HepG2 (cell line): ENCODE results near the gene CAP2. TPM values are rescaled to one million over a fixed set of nuclear protein-coding genes. Genes with fewer than 3 reads are reported as not detected.

Experiments
- ATAC-seq: fragments of 200-7000 bp; cut with Tn5 transposase; 3 replicates; pipeline ENCODE4 v1.9.1; 2020; ENCODE audit warnings: mild to moderate bottlenecking, moderate library complexity
- BruUV-seq: library from RNA; stranded (reverse); fragments of 400-500 nt; replicated peaks from 2 replicates; lab custom pipeline; 2021; lab: Mats Ljungman, UMichigan
- CTCF ChIA-PET: fragments of 300-600 bp; formaldehyde crosslinking; extraction: SDS; loops from one replicate; lab custom pipeline; 2021; ENCODE audit warnings: low total read pairs, inconsistent platforms, low intra/inter-chr PET ratio; lab: Yijun Ruan, JAX
- POLR2A ChIA-PET: fragments of 350-600 bp; sonication (Branson Sonifier 250); formaldehyde crosslinking; loops from one replicate; lab custom pipeline; 2020; ENCODE audit warnings: antibody characterized with exemption, inconsistent platforms; lab: Yijun Ruan, JAX
- DNase-seq: peaks from one replicate; pipeline ENCODE4 v3.0.0-alpha.2; 2015; ENCODE audit warnings: low spot score
- FAIRE-seq: peaks from 3 replicates; lab custom pipeline; 2011; peaks lifted over from hg19 to GRCh38; lab: Jason Lieb, UNC
- H2AFZ ChIP-seq: one replicate; pipeline ENCODE4 v1.6.1; 2011; ENCODE audit warnings: low read length, inconsistent platforms
- H3K27ac ChIP-seq: fragments of 300-600 bp; 3 replicates; pipeline ENCODE4 v1.8.0; 2011; ENCODE audit warnings: mixed run types, mild to moderate bottlenecking, mixed read lengths, low read length, inconsistent platforms; ENCODE audit not compliant: insufficient read depth; ENCODE audit errors: extremely low read length
- H3K27me3 ChIP-seq, 2 experiments: fragments of 200-600 bp in 1 of 2; 2 replicates in 1 of 2; 3 replicates in 1 of 2; pipeline versions ENCODE4 v1.6.0 to v1.8.0; 2011; ENCODE audit warnings: low read length in 2 of 2, mild to moderate bottlenecking in 2 of 2, moderate library complexity in 2 of 2, inconsistent platforms in 1 of 2; ENCODE audit not compliant: insufficient read depth in 2 of 2, control insufficient read depth in 1 of 2
- H3K36me3 ChIP-seq, 2 experiments: fragments of 200-600 bp in 1 of 2; replicated peaks in 1 of 2; 2 replicates in 1 of 2; 3 replicates in 1 of 2; pipeline versions ENCODE4 v1.5.1 to v1.8.0; 2011; ENCODE audit warnings: low read length in 2 of 2, inconsistent platforms in 1 of 2; ENCODE audit not compliant: insufficient read depth in 2 of 2, control insufficient read depth in 1 of 2
- H3K4me1 ChIP-seq: 2 replicates; pipeline ENCODE4 v1.5.1; 2012; ENCODE audit warnings: low read length, inconsistent platforms; ENCODE audit not compliant: insufficient read depth
- H3K4me2 ChIP-seq: 2 replicates; pipeline ENCODE4 v1.6.0; 2011; ENCODE audit warnings: low read depth, low read length, inconsistent platforms
- H3K4me3 ChIP-seq, 3 experiments: fragments of 200-600 bp in 1 of 3; sonication (generic), shearing (Covaris generic) in 1 of 3; replicated peaks in 1 of 3; 2 replicates each; pipeline ENCODE4 v1.5.1; 2011 to 2016; ENCODE audit warnings: low read length in 3 of 3, inconsistent platforms in 2 of 3, low read depth in 2 of 3, mild to moderate bottlenecking in 2 of 3, control low read depth in 1 of 3, mixed read lengths in 1 of 3; ENCODE audit not compliant: insufficient read depth in 1 of 3
- H3K79me2 ChIP-seq: one replicate; pipeline ENCODE4 v1.6.1; 2011; ENCODE audit warnings: low read length, inconsistent platforms; ENCODE audit not compliant: insufficient read depth
- H3K9ac ChIP-seq: 2 replicates; pipeline ENCODE4 v1.6.0; 2011; ENCODE audit warnings: mild to moderate bottlenecking, low read depth, low read length, inconsistent platforms; ENCODE audit not compliant: insufficient read depth
- H3K9me3 ChIP-seq: 2 replicates; pipeline ENCODE4 v1.5.1; 2012; ENCODE audit warnings: mild to moderate bottlenecking, low read length
- H4K20me1 ChIP-seq: 2 replicates; pipeline ENCODE4 v1.6.0; 2011; ENCODE audit warnings: inconsistent platforms, mild to moderate bottlenecking, low read length, moderate library complexity; ENCODE audit not compliant: insufficient read depth
- E2F1 ChIP-seq: sonication (generic); formaldehyde crosslinking; IDR thresholded peaks from 2 replicates; pipeline ENCODE4 v1.5.0; 2020; ENCODE audit warnings: missing genetic modification reagents
- HHEX ChIP-seq: IDR thresholded peaks from 2 replicates; pipeline ENCODE4 v1.6.1; 2016; ENCODE audit warnings: control low read depth
- HMGA1 ChIP-seq: sonication (generic); formaldehyde crosslinking; conservative IDR thresholded peaks from 2 replicates; pipeline ENCODE4 v1.4.0; 2020; ENCODE audit warnings: missing genetic modification reagents
- HNF4A ChIP-seq: sonication (generic); formaldehyde crosslinking; IDR thresholded peaks from 2 replicates; pipeline ENCODE4 v1.4.0; 2020; ENCODE audit warnings: missing genetic modification reagents
- KLF16 ChIP-seq, 2 experiments: sonication (generic) in 1 of 2; formaldehyde crosslinking in 1 of 2; IDR thresholded peaks; 2 replicates each; pipeline versions ENCODE4 v1.6.1 to v1.8.0; 2016 to 2023; ENCODE audit warnings: missing genetic modification reagents in 2 of 2, missing compliant biosample characterization in 1 of 2
- MAF1 ChIP-seq: sonication (generic); formaldehyde crosslinking; IDR thresholded peaks from 2 replicates; pipeline ENCODE4 v1.5.0; 2020; ENCODE audit warnings: missing genetic modification reagents, borderline replicate concordance
- MYPOP ChIP-seq: sonication (generic); formaldehyde crosslinking; IDR thresholded peaks from 2 replicates; pipeline ENCODE4 v1.8.1; 2023; ENCODE audit warnings: mild to moderate bottlenecking, moderate library complexity, missing genetic modification reagents
- NR1H2 ChIP-seq: sonication (generic); formaldehyde crosslinking; IDR thresholded peaks from 2 replicates; pipeline ENCODE4 v1.8.1; 2022; ENCODE audit warnings: low read depth, missing genetic modification reagents, borderline replicate concordance
- THAP8 ChIP-seq: sonication (generic); formaldehyde crosslinking; IDR thresholded peaks from 2 replicates; pipeline ENCODE4 v1.5.1; 2020; ENCODE audit warnings: missing genetic modification reagents, mild to moderate bottlenecking, borderline replicate concordance
- YEATS4 ChIP-seq: sonication (generic); formaldehyde crosslinking; IDR thresholded peaks from 2 replicates; pipeline ENCODE4 v1.4.0; 2020; ENCODE audit warnings: missing genetic modification reagents, borderline replicate concordance
- YY1 ChIP-seq: IDR thresholded peaks from 2 replicates; pipeline ENCODE4 v1.6.1; 2011; ENCODE audit warnings: low read length, low read depth, moderate library complexity, mild to moderate bottlenecking; ENCODE audit not compliant: insufficient read depth, insufficient replicate concordance
- ZEB1 ChIP-seq: IDR thresholded peaks from 2 replicates; pipeline ENCODE4 v1.6.1; 2012; ENCODE audit warnings: mild to moderate bottlenecking, low read depth, inconsistent platforms; ENCODE audit not compliant: insufficient replicate concordance
- ZFYVE20 ChIP-seq: sonication (generic); formaldehyde crosslinking; IDR thresholded peaks from 2 replicates; pipeline ENCODE4 v1.8.0; 2023; ENCODE audit warnings: low read depth, mild to moderate bottlenecking, moderate library complexity, missing genetic modification reagents, borderline replicate concordance
- ZNF232 ChIP-seq: sonication (generic); formaldehyde crosslinking; IDR thresholded peaks from 2 replicates; pipeline ENCODE4 v1.4.0; 2020; ENCODE audit warnings: missing genetic modification reagents, borderline replicate concordance
- ZNF451 ChIP-seq: sonication (generic); formaldehyde crosslinking; IDR thresholded peaks from 2 replicates; pipeline ENCODE4 v1.5.0; 2020; ENCODE audit warnings: mild to moderate bottlenecking, missing genetic modification reagents
- WGBS: methylation state at CpG from one replicate; pipeline ENCODE4 v1.1.6; 2017; ENCODE audit warnings: low lambda C conversion rate; 5-methylcytosine and 5-hydroxymethylcytosine counted together
- in situ Hi-C: cut with HindIII; loops from 2 replicates; pipeline ENCODE4 v1.10.0; 2017; ENCODE audit warnings: low pct_unique_long_range_greater_than_20kb; ENCODE audit not compliant: extremely low pct_ligation_motif_present
- intact Hi-C: fragments of 100-400 bp; cut with micrococcal nuclease; formaldehyde crosslinking; loops from one replicate; pipeline ENCODE4 v1.10.0; 2022; ENCODE audit not compliant: unreplicated experiment
- polyA plus RNA-seq, 8 experiments: library from polyadenylated mRNA; depleted of rRNA in 3 of 8; stranded (reverse) in 7 of 8; unstranded in 1 of 8; fragments of >200 nt; fragmentation: Illumina TruSeq in 4 of 8; extraction: Trizol in 4 of 8; gene quantifications; 2 replicates each; pipeline versions ENCODE4 v1.2.1 to v1.2.3, GENCODE V29; 2011 to 2016; ENCODE audit warnings: low read depth in 4 of 8, missing spikeins in 1 of 8, mixed read lengths in 1 of 8; ENCODE audit not compliant: insufficient read depth in 1 of 8
- total RNA-seq, 5 experiments: library from RNA; depleted of rRNA; stranded (reverse); fragments of >200 nt; fragmentation: Illumina TruSeq; extraction: Trizol; gene quantifications; 2 replicates each; pipeline ENCODE4 v1.2.3, GENCODE V29; 2016; ENCODE audit warnings: low read depth in 1 of 5
- TF ChIP-seq, protein P1 (sequence below): sonication (generic); formaldehyde crosslinking; IDR thresholded peaks from 2 replicates; pipeline ENCODE4 v1.5.0; 2020; ENCODE audit warnings: missing genetic modification reagents

Gene CAP2
- total and polyA plus RNA-seq, 2 of the 13 experiments (the other 11 are each of a cell fraction or from before 2014, with no cell fraction given): 7.9 to 53.1 TPM

DNA sequence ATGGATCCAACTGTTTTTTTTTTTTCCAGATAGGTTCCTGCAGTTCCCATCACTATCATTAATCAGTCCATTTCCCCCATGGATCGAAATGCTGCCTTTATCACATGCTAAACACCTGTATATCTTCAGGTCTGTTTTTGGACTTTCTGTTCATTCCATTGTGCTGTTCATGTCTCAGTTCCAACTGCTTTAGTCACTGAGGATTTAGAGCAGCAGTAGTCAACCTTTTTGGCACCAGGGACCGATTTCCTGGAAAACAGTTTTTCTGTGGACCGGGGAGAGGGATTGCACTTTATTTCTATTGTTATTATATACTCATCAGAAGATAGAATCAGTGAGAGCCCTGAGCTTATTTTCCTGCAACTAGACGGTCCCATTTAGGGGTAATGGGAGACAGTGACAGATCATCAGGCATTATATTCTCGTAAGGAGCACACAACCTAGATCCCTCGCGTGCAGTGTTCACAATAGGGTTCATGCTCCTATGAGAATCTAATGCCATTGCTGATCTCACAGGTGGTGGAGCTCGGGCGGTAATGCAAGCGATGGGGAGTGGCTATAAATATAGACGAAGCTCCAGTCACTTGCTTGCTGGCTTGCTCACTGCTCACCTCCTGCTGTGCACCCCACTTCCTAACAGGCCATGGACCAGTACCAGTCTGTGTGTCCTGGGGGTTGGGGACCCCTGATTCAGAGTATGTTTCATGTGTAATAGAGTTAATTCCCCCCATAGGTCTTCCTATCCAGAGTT, 46.0 kb downstream of the CAP2 start:
- no TSS peak for BruUV-seq
- no peak for TF ChIP-seq HNF4A
- TF ChIP-seq, protein P1, sequence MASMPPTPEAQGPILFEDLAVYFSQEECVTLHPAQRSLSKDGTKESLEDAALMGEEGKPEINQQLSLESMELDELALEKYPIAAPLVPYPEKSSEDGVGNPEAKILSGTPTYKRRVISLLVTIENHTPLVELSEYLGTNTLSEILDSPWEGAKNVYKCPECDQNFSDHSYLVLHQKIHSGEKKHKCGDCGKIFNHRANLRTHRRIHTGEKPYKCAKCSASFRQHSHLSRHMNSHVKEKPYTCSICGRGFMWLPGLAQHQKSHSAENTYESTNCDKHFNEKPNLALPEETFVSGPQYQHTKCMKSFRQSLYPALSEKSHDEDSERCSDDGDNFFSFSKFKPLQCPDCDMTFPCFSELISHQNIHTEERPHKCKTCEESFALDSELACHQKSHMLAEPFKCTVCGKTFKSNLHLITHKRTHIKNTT (CRISPR knock-in tag): no peak
- no peak for TF ChIP-seq ZFYVE20 (CRISPR knock-in tag)
- no peak for TF ChIP-seq HMGA1
- TF ChIP-seq MYPOP (CRISPR knock-in tag): no peak
- no peak for TF ChIP-seq MAF1 (CRISPR knock-in tag)
- no peak for TF ChIP-seq YEATS4 (CRISPR knock-in tag)
- TF ChIP-seq KLF16 (CRISPR knock-in tag; IDR thresholded peaks at IDR 0.05): no peak
- no peak for TF ChIP-seq HHEX (CRISPR knock-in tag)
- TF ChIP-seq YY1: no peak
- TF ChIP-seq ZEB1: no peak
- no peak for TF ChIP-seq THAP8 (CRISPR knock-in tag)
- TF ChIP-seq ZNF451 (CRISPR knock-in tag): no peak
- TF ChIP-seq NR1H2 (CRISPR knock-in tag): no peak
- TF ChIP-seq ZNF232 (CRISPR knock-in tag): no peak
- no peak for TF ChIP-seq E2F1 (CRISPR knock-in tag)
- H3K79me2 ChIP-seq: no peaks in the 10 kb centered on the region
- intact Hi-C loops (no loop called here), in situ Hi-C loops (no loop called here)
- H3K27me3 ChIP-seq: no peaks in the 10 kb centered on the region
- no peaks in the 10 kb centered on the region; the same call in 1 of the 2 replicates for H4K20me1 ChIP-seq
- no peak for DNase-seq
- ATAC-seq: no peak
- 83% methylated on average over 11 of the region's 11 CpGs for WGBS
- peaks cover 0 to 2% of the 10 kb centered on the region in 2 experiments; a peak in 1 of 5 replicates for H3K36me3 ChIP-seq
- H2AFZ ChIP-seq: no peak overlapping the region
- no peak overlapping the region for H3K9ac ChIP-seq
- no peak overlapping the region for H3K4me2 ChIP-seq
- CTCF ChIA-PET: no interaction called here
- POLR2A ChIA-PET: no interaction called here
- H3K4me1 ChIP-seq: no peaks in the 10 kb centered on the region
- no peak for FAIRE-seq
- no peaks in the 10 kb centered on the region for H3K9me3 ChIP-seq
- no peak overlapping the region for H3K4me3 ChIP-seq
- H3K27ac ChIP-seq: no peak overlapping the region
